ENCODE results near the gene SUDS3.

DNA sequence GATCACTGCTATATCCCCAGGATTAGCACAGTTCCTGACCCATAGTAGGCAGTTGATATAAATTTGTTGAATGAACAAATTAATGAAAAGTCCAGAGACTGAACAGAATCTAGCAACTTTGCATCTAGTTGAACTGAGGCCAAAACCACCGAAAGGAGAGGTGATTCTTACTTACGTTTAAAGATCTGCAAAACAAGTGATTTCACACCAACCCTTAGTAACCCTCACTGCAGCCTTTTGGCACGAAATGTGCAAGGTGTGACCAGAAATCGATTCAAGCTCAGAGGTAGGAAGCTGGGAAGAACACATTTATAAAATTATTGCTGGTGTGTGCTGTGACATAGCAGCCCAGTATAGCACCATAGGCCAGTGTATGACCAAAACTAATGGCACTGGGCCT is 70.8 kb downstream of the SUDS3 start:
- TF ChIP-seq, protein P1, sequence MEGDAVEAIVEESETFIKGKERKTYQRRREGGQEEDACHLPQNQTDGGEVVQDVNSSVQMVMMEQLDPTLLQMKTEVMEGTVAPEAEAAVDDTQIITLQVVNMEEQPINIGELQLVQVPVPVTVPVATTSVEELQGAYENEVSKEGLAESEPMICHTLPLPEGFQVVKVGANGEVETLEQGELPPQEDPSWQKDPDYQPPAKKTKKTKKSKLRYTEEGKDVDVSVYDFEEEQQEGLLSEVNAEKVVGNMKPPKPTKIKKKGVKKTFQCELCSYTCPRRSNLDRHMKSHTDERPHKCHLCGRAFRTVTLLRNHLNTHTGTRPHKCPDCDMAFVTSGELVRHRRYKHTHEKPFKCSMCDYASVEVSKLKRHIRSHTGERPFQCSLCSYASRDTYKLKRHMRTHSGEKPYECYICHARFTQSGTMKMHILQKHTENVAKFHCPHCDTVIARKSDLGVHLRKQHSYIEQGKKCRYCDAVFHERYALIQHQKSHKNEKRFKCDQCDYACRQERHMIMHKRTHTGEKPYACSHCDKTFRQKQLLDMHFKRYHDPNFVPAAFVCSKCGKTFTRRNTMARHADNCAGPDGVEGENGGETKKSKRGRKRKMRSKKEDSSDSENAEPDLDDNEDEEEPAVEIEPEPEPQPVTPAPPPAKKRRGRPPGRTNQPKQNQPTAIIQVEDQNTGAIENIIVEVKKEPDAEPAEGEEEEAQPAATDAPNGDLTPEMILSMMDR (IDR thresholded peaks at IDR 0.05; ENCODE audit: low read depth, low read length, missing input control) = no peak
- TF ChIP-seq HNF4A (conservative IDR thresholded peaks at IDR 0.05) (no peak), EGR1 (IDR thresholded peaks at IDR 0.05; ENCODE audit: low read depth in 2 of 2) (no peak), JUND (IDR thresholded peaks at IDR 0.05) (no peak), SP1 (IDR thresholded peaks at IDR 0.05) (no peak), RXRA (IDR thresholded peaks at IDR 0.05) (no peak), TAF1 (conservative IDR thresholded peaks at IDR 0.05) (no peak), RAD21 (IDR thresholded peaks at IDR 0.05) (no peak), GABPA (IDR thresholded peaks at IDR 0.05 in 1 of 2, conservative IDR thresholded peaks at IDR 0.05 in 1 of 2) (no peak)
- TF ChIP-seq, protein P2, sequence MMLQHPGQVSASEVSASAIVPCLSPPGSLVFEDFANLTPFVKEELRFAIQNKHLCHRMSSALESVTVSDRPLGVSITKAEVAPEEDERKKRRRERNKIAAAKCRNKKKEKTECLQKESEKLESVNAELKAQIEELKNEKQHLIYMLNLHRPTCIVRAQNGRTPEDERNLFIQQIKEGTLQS (IDR thresholded peaks at IDR 0.05) = no peak
- TF ChIP-seq, protein P3, sequence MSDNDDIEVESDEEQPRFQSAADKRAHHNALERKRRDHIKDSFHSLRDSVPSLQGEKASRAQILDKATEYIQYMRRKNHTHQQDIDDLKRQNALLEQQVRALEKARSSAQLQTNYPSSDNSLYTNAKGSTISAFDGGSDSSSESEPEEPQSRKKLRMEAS (IDR thresholded peaks at IDR 0.05) = no peak
